Measurements from ENCODE around the gene G6PC3. TPM values are rescaled to one million over a fixed set of nuclear protein-coding genes. Genes with fewer than 3 reads are reported as not detected.

G6PC3 gene
- total RNA-seq, 4 donors from 2014 or later: 10.9 to 14.8 (median 12.1) TPM

GRCh38 chr17:44077595-44077909 lies 7.0 kb downstream of the G6PC3 start:
- H3K4me3 ChIP-seq (ENCODE audit: low read depth, poor library complexity, severe bottlenecking): no peak overlapping the region
- no peak for DNase-seq (ENCODE audit: low spot score in 2 of 2)
- intact Hi-C loops (cut with DNase I; ENCODE audit: low total_unique reads): no loop called here
- TF ChIP-seq POLR2A (IDR thresholded peaks at IDR 0.05): no peak
- TF ChIP-seq, protein P1, sequence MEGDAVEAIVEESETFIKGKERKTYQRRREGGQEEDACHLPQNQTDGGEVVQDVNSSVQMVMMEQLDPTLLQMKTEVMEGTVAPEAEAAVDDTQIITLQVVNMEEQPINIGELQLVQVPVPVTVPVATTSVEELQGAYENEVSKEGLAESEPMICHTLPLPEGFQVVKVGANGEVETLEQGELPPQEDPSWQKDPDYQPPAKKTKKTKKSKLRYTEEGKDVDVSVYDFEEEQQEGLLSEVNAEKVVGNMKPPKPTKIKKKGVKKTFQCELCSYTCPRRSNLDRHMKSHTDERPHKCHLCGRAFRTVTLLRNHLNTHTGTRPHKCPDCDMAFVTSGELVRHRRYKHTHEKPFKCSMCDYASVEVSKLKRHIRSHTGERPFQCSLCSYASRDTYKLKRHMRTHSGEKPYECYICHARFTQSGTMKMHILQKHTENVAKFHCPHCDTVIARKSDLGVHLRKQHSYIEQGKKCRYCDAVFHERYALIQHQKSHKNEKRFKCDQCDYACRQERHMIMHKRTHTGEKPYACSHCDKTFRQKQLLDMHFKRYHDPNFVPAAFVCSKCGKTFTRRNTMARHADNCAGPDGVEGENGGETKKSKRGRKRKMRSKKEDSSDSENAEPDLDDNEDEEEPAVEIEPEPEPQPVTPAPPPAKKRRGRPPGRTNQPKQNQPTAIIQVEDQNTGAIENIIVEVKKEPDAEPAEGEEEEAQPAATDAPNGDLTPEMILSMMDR (IDR thresholded peaks at IDR 0.05): no peak
- WGBS, 2 donors: 55 to 70% methylated on average over 4 of the region's 4 CpGs

DNA sequence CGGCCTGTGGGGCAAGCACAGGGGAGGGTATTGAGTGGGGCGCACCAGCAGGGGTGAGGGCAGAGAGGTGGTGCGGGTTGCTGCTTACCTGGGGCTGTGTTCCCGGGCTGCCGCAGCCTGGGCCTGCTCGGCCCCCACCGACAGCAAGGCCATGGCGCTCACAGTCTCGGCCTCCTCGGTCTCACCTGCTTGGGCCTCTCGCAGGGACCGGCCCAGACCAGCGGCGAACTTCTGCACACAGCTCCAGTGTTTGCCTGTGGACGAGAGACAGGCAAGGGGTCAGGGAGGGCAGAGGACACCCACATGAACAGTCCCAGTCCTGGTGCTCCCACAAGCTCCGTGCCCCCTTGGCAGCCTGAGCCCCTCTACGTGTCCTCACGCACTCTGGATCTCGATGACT lies 7.9 kb downstream of the G6PC3 start:
- no peak for TF ChIP-seq POLR2A (IDR thresholded peaks at IDR 0.05)
- TF ChIP-seq, protein P1 (IDR thresholded peaks at IDR 0.05): no peak
- intact Hi-C loops (cut with DNase I; ENCODE audit: low total_unique reads): no loop called here
- H3K4me3 ChIP-seq (ENCODE audit: low read depth, poor library complexity, severe bottlenecking): no peak overlapping the region
- WGBS, 2 donors: 90 to 93% methylated on average over 18 to 19 of the region's 19 CpGs
- DNase-seq (ENCODE audit: low spot score in 2 of 2): no peak

- DNase-seq (ENCODE audit: low spot score in 2 of 2): no peak
- no peak for TF ChIP-seq POLR2A (IDR thresholded peaks at IDR 0.05)
- TF ChIP-seq, protein P1 (IDR thresholded peaks at IDR 0.05): no peak
- intact Hi-C loops (cut with DNase I; ENCODE audit: low total_unique reads): no loop called here
Observed at GRCh38 chr17:44079877-44080821, 9.6 kb downstream of the G6PC3 start.

DNA sequence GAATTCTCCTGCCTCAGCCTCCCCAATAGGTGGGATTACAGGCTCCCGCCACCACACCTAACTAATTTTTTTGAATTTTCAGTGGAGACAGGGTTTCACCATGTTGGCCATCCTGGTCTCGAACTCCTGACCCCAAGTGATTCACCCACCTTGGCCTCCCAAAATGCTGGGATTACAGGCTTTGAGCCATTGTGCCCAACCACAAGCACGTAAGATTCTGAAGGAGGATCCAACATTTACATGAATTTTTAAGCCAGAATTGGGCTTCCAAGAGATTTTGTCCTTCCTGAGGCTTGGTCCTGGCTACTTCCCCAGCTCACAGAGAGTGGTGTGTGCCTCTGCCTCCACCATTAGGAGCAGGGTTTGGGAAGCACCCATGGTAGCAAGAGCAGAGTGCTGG lies 11.1 kb downstream of the G6PC3 start:
- intact Hi-C loops (cut with DNase I; ENCODE audit: low total_unique reads): no loop called here
- no peak for TF ChIP-seq POLR2A (IDR thresholded peaks at IDR 0.05)
- TF ChIP-seq, protein P1 (IDR thresholded peaks at IDR 0.05): no peak
- no peak overlapping the region for H3K4me3 ChIP-seq (ENCODE audit: low read depth, poor library complexity, severe bottlenecking)
- DNase-seq (ENCODE audit: low spot score in 2 of 2): no peak
- WGBS, 2 donors: 86 to 98% methylated on average over 3 of the region's 3 CpGs

More at GRCh38 chr17:44079877-44080821, 9.6 kb downstream of the G6PC3 start:
- H3K4me3 ChIP-seq (ENCODE audit: low read depth, poor library complexity, severe bottlenecking): no peak overlapping the region
- WGBS, 2 donors: 84 to 86% methylated on average over 16 to 18 of the region's 18 CpGs

- WGBS, 2 donors: 78 to 80% methylated on average over 21 of the region's 21 CpGs
- intact Hi-C loops (cut with DNase I; ENCODE audit: low total_unique reads): no loop called here
- no peak overlapping the region for H3K4me3 ChIP-seq (ENCODE audit: low read depth, poor library complexity, severe bottlenecking)
- no peak for DNase-seq (ENCODE audit: low spot score in 2 of 2)
- TF ChIP-seq POLR2A (IDR thresholded peaks at IDR 0.05): no peak
- TF ChIP-seq, protein P1 (IDR thresholded peaks at IDR 0.05): no peak
Observed at GRCh38 chr17:44082256-44082927, 11.9 kb downstream of the G6PC3 start.

All from lower leg skin (tissue), 4 donors.